ENCODE data around the gene TLR4. TPM values are rescaled to one million over a fixed set of nuclear protein-coding genes. Genes with fewer than 3 reads are reported as not detected.

The TLR4 gene
- polyA plus RNA-seq, 4 donors, result 6.8 to 12.7 (median 10.4) TPM

DNA sequence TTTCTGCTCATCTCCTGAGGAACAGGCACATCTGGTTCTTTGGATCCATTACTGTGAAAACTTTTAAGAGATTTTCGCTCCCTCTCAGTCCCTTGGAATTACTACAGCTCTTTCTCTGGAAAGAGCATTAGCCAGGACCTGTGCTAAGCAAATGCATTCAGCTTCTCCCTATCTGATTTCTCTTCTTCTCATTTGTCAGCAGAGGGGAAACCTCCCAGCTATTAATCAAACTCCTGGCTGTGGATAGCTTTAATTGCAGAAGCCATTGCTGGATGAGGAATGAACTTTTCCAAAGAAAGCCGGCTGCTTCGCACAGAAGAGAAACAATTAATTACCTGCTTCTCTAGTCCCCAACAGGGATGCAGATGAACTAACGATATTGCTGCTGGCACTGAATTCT is 37.9 kb downstream of the TLR4 start:
- DNase-seq (ENCODE audit: low read depth in 4 of 4, low spot score in 3 of 4), result peak in 2 of 4 donors; percentile 14 to 30

DNA sequence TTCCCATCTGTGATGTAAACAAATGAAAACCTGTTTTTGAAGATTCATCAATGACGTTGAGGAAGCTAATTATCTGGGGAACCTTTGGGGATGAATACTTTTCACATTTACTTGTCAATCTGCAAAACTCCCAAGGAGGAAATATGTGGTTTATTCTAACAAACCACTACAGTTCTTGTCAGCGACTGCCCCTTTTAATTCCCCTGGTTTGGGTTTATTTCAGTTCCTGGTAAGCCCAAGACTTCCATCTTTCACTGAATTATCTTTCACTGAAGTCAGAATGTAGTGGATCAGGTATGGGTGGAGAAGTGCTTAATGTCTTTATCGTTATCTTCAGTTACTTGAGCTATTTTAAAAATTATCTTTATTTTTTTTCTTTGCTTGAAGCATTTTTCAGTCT is 40.2 kb downstream of the TLR4 start:
- DNase-seq (ENCODE audit: low read depth in 4 of 4, low spot score in 3 of 4), result no peak

DNA sequence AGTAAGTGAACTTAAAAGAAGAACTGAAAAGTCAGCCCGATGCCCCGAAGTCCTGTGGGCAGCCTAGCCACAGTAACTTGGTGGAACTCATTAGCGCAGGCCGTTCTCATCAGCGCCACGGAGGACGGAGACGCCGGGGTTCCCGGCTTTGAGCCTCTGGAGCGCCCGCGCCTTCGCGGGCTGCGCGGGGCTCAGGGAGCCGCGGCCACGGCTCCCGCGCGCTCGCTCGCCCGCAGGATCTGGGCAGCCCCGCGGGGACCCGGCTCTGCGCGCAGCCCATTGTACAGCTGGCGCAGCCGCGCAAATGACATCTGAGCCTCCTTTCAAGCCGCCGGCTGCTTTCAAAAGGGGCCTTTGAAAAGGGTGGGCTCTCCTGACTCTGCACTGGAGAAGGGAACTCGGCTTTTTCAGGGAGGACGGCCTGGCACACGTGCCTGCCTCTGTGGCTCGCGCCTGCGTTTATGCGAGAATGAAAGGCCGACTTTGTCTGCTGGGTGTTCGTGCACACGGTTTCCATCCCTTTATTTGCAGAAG is 40.7 kb downstream of the TLR4 start:
- DNase-seq (ENCODE audit: low read depth in 4 of 4, low spot score in 3 of 4), result no peak

DNA sequence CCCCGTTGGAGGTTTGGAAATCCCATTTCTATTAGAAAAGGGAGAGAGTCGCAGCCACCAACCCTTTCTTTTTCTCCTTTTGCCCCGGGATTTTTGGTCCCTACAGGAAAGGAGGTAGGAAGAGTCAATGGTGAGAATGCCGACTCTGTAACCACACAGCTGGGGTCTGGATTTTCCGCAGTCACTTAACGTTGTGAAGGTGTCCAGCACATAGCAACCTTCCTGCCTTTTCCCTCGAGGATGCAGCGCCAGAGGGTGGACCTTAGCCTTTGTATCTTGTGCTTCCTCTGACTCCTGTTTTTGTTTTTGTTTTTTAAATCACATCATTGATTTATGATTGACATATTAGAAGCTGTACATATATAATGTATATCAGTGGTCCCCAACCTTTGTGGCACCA is 41.4 kb downstream of the TLR4 start:
- DNase-seq (ENCODE audit: low read depth in 4 of 4, low spot score in 3 of 4), result no peak

DNA sequence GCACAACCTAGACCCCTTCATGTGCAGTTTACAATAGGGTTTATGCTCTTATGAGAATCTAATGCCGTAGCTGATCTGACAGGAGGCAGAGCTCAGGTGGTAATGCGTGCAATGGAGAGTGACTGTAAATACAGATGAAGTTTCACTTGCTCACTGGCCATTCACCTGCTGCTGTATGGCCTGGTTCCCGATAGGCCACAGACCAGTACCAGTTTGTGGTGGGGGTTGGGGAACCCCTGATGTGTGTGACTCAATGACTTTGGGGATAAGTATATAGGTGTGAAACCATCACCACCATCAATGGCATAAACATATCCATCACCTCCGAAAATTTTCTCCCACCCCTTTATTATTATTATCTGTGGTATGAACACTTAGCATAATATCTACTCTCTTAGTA is 42.1 kb downstream of the TLR4 start:
- DNase-seq (ENCODE audit: low read depth in 4 of 4, low spot score in 3 of 4), result no peak

DNA sequence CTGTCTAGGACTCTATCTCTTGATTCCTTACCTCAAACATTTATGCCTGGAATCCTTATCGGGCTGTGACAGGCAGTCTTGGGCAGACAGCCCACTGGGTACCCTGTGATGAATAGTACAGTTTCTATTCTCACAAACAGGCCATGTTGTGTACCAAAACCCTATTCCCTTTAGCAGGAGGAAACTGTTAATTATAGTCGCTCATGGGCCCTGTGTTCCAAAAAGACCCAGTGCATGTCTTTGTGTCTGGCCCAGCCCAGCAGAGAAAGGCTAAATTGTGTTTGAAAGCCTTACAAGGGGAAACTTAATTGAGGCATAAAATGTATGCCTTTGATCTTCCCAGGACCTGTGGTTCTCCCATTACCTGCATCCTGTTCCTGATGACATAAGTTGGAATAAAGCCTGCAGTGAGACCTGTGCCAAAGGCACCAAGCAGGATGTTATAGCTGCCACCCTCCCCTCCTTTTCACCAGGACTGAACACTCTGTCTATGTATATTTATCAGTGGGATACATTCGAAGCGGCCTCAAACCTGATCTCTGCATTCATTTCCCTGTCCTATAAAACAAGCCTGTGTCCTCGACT is 43.3 kb downstream of the TLR4 start:
- no peak for DNase-seq (ENCODE audit: low read depth in 4 of 4, low spot score in 3 of 4)

GRCh38 chr9:117750401-117750800 is 46.2 kb downstream of the TLR4 start:
- DNase-seq (ENCODE audit: low read depth in 4 of 4, low spot score in 3 of 4), result no peak

- no peak for DNase-seq (ENCODE audit: low read depth in 4 of 4, low spot score in 3 of 4)
Measured at GRCh38 chr9:117752894-117753293, 48.7 kb downstream of the TLR4 start.

DNA sequence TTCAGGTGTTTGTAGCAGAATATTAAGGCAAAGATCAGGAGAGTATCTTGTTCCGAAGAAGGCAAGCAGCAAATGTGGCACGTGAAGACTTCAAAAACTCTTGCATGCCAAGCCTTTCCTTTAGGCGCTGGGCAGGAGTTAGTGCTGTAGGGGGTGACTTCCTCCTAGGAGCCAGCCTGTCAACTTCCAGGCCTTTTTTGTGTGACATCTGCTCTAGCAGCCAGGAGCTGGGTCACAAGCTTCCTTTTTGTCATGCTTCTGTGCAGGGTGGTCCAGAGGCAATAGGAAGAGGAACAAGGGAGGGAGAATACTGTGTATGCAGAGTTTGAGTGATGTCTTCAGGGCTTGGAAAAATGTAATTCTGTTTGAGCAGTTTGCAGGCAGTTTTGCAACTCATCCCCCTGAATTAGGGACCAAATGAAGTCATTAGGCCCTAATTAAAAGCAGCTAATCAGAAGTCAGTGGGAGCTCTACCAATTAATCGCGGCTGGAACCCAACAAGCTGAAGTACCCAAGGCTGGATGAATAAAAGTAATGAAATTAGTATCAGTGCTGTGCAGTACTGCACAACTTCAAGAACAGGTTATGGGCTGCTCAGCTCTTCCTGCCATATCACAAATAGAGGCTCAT is 53.5 kb downstream of the TLR4 start:
- no peak for DNase-seq (ENCODE audit: low read depth in 4 of 4, low spot score in 3 of 4)

DNA sequence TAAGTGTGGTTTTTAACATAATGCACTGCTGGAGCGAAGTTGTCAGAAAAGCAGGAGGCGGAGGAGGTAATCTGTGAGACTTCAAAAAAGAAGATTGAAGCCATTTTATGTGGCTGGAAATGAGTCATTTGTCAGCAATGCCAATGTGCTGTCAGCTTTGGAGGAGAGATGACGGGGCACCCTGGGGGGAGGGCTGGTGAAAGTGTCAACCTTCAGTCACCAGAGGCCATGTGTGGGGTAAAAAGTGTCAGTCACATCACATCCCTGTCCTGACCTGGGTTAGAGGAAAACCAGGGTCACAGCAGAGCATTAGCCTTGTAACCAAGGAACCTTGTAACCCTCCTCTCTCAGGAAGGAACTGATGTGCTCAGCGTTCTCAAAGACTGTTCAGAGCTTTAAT is 59.1 kb downstream of the TLR4 start:
- DNase-seq (ENCODE audit: low read depth in 4 of 4, low spot score in 3 of 4), result no peak

- DNase-seq (ENCODE audit: low read depth in 4 of 4, low spot score in 3 of 4), result no peak
Measured at GRCh38 chr9:117768750-117769395, 64.7 kb downstream of the TLR4 start.

- DNase-seq (ENCODE audit: low read depth in 4 of 4, low spot score in 3 of 4), result no peak
Measured at GRCh38 chr9:117771136-117771535, 66.9 kb downstream of the TLR4 start.

DNA sequence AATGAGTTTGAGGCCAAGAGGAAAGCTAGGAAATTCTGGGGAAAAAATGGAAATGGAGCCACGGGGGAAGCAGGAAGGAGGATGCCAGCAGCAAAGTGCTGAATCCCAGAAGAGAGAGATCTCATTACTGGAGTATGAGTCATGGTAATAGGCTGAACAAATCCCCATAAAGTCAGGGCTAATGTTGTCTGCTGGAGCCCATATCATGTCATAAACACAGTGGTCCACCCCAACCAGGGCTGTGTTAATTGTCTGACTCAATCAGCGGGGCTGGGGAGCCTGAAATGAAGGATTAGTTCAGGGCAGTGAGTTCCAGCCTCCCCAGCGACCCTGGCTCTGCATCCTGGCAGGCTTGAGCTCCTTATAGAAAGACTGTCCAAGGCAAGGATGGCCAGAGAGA is 68.8 kb downstream of the TLR4 start:
- DNase-seq (ENCODE audit: low read depth in 4 of 4, low spot score in 3 of 4), result no peak
